Chondrocyte (in vitro differentiated cells): ENCODE measurements around the gene TXNDC9. TPM values are rescaled to one million over a fixed set of nuclear protein-coding genes. Genes with fewer than 3 reads are reported as not detected.
"Not testable (repeated sequence)": the region's sequence is repeated elsewhere in the genome, so short reads cannot be mapped to it uniquely, and the experiment has no call there.

ENCODE experiments used
- DNase-seq: peaks from one replicate; pipeline ENCODE4 v3.0.0; 2021; ENCODE audit warnings: mixed read lengths, low spot score
- H3K27ac Mint-ChIP-seq: one replicate; pipeline ENCODE4 v1.8.0; 2021; ENCODE audit warnings: mild to moderate bottlenecking, moderate library complexity, mixed read lengths; ENCODE audit not compliant: unreplicated experiment
- H3K27me3 Mint-ChIP-seq: 2 replicates; pipeline ENCODE4 v1.8.0; 2021; ENCODE audit warnings: low read depth, mixed read lengths
- H3K36me3 Mint-ChIP-seq: 2 replicates; pipeline ENCODE4 v1.8.0; 2021; ENCODE audit warnings: low read depth, mixed read lengths
- H3K4me1 Mint-ChIP-seq: 2 replicates; pipeline ENCODE4 v1.8.0; 2021; ENCODE audit warnings: low read depth, mild to moderate bottlenecking, mixed read lengths
- H3K4me3 Mint-ChIP-seq: one replicate; pipeline ENCODE4 v1.8.0; 2021; ENCODE audit warnings: mild to moderate bottlenecking, moderate library complexity, mixed read lengths; ENCODE audit not compliant: unreplicated experiment
- H3K9me3 Mint-ChIP-seq: 2 replicates; pipeline ENCODE4 v1.8.0; 2021; ENCODE audit warnings: low read depth, mixed read lengths
- total RNA-seq: library from RNA; stranded (reverse); gene quantifications from 3 replicates; pipeline ENCODE4 v1.2.1, GENCODE V29; 2021
- TF ChIP-seq, protein P1 (sequence below): fragments of 200-600 bp; sonication (generic); IDR thresholded peaks from 2 replicates; pipeline ENCODE4 v1.5.0; 2021; ENCODE audit warnings: antibody characterized with exemption, mild to moderate bottlenecking, moderate library complexity

The TXNDC9 gene
- total RNA-seq, 1 donor from 2014 or later: 32.0 TPM

DNA sequence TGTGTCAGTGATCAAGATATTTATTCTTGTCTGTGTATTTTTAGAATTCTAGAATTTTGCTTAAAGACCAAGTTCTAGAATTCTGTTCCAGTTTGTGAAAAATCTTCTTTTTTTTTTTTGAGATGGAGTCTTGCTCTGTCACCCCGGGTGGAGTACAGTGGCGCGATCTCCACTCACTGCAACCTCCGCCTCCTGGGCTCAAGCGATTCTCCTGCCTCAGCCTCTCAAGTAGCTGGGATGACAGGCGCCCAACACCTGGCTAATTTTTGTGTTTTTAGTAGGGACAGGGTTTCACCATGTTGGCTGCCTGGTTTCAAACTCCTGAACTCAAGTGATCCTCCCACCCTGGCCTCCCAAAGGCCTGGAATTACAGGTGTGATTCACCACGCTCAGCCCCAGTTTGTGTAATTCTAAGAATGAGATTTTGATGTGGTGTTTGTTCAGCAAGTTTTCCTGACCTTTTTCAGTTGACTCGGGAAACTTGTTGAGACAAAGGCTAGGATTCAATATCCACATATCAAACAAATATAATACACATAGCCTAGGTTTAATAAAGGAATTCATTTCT, 4.6 kb upstream of the TXNDC9 start:
- no peaks in the 10 kb centered on the region for H3K36me3 Mint-ChIP-seq
- TF ChIP-seq, protein P1, sequence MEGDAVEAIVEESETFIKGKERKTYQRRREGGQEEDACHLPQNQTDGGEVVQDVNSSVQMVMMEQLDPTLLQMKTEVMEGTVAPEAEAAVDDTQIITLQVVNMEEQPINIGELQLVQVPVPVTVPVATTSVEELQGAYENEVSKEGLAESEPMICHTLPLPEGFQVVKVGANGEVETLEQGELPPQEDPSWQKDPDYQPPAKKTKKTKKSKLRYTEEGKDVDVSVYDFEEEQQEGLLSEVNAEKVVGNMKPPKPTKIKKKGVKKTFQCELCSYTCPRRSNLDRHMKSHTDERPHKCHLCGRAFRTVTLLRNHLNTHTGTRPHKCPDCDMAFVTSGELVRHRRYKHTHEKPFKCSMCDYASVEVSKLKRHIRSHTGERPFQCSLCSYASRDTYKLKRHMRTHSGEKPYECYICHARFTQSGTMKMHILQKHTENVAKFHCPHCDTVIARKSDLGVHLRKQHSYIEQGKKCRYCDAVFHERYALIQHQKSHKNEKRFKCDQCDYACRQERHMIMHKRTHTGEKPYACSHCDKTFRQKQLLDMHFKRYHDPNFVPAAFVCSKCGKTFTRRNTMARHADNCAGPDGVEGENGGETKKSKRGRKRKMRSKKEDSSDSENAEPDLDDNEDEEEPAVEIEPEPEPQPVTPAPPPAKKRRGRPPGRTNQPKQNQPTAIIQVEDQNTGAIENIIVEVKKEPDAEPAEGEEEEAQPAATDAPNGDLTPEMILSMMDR: no peak
- H3K4me3 Mint-ChIP-seq: no peak overlapping the region
- DNase-seq: no peak
- no peaks in the 10 kb centered on the region for H3K9me3 Mint-ChIP-seq
- H3K4me1 Mint-ChIP-seq: peaks cover 27% of the 10 kb centered on the region
- no peak overlapping the region for H3K27ac Mint-ChIP-seq
- H3K27me3 Mint-ChIP-seq: no peaks in the 10 kb centered on the region

DNA sequence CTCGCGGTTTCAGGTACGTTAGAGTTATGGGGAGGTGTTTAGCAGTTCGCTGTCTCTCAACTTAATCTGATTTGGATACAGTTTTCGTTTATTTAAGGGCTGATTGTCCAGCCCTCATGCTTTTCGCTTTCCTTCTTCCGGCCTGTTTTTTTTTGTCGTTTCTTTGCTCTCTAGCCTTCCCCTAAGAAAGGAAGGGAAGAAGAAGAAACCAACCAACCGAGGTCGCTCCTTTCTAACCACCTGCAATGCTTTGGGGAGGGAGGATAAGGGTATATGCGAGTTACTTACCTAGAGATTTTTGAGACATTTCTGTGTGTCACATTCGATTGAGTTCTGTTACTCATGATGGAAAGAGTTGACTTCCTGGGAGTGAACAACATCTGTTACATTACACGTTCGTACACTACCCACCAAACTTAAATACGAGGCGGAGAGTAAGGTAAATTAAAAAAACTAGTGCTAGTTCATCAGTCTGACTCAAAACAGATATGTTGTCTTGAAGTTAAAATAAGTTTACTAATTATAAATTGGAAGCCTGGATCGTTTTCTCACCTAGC, 2.0 kb upstream of the TXNDC9 start:
- TF ChIP-seq, protein P1: no peak
- no peaks in the 10 kb centered on the region for H3K27me3 Mint-ChIP-seq
- H3K9me3 Mint-ChIP-seq: no peaks in the 10 kb centered on the region
- no peak for DNase-seq
- no peaks in the 10 kb centered on the region for H3K36me3 Mint-ChIP-seq
- no peak overlapping the region for H3K4me3 Mint-ChIP-seq
- no peak overlapping the region for H3K27ac Mint-ChIP-seq
- H3K4me1 Mint-ChIP-seq: peaks cover 45% of the 10 kb centered on the region

DNA sequence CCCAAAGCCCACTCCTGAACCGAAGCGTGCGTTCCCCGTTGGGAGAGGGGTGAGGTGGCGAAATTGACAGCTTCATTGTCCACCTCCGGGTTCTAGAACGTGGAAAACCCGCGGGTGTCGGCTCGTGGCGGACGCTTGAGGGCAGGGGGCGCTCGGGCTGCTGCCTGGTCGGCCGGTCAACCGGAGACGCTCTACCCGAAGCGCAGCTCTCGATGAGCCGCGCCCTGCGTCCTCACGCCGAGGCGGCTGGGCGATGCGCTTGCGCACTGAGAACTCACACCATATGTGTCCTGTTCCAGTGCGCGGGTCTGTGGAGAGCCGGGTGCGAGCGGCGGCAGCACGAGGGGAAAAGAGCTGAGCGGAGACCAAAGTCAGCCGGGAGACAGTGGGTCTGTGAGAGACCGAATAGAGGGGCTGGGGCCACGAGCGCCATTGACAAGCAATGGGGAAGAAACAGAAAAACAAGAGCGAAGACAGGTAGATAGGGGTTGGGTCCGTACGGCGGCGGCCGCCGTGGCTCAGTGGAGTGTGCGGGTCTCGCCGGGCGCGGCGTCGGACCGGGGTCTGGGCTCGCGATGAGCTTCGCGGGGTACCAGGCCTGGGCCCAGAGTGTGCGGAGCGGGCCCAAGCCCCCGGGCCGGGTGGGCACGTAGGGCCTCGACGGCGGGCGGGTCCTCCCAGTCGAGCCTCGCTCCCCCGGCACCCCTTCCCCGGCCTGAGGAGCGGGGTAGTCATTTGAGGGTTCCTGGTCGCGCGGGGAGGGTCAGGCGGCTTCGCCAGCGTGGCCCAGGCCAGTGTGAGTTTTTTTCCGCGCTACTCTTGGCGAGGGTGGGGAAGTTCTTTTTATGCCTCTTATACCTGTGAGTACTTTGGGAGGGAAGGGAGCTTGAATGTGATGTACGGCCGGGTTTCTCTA, 1.2 kb upstream of the TXNDC9 start, which contains the start of gene EIF5B:
Gene EIF5B (plus strand): TSS at position 277 of the 916 bp plus-strand sequence. CDS start 166 bp downstream, at position 443.
- Mint-ChIP-seq H3K36me3 (peaks cover 3% of the 10 kb centered on the region), H3K27me3 (no peaks in the 10 kb centered on the region), H3K4me1 (peaks cover 45% of the 10 kb centered on the region), H3K4me3 (no peak within 1 kb of the TSS), H3K27ac (no peak within 1 kb of the TSS), H3K9me3 (no peaks in the 10 kb centered on the region)
- DNase-seq: peak; percentile 99
- TF ChIP-seq, protein P1: peak; percentile 83

DNA sequence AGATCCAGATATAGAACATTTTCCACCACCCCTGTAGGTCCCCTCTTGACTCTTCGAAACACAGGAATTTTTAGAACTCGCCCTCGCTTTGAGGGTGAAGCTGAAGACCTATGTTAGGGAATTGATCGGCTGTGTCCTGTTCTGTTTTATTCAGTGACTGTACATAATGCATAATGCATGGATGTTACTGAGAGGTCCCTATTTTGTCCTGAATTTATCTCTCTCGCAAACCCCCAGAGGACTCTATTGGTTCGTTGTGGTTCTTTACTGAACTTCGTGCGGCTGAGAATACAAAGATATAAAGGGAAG, 625 bp upstream of the TXNDC9 start:
- Mint-ChIP-seq H3K36me3 (peaks cover 7% of the 10 kb centered on the region), H3K4me1 (peaks cover 43% of the 10 kb centered on the region), H3K4me3 (no peak overlapping the region), H3K27me3 (no peaks in the 10 kb centered on the region), H3K27ac (no peak overlapping the region), H3K9me3 (no peaks in the 10 kb centered on the region)
- DNase-seq: no peak
- TF ChIP-seq, protein P1: no peak

DNA sequence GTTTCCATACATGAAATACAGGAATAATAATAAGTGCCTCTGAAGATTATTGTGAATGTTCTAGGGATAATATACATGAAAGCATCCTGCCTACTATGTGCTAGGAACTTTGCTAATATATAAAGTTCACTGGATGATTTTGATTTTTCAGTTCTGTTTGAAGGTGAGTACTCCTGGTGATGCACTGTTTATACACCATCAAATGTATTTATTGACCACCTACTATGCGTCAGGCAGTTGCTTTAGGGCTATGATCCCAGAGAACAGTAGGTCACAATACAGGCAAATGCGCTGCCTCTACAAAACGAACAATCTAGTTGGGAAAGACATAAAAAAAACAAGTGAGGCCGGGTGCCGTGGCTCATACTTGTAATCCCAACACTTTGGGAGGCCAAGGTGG, 10.7 kb downstream of the TXNDC9 start:
- peak overlapping the region; percentile 90 for H3K27ac Mint-ChIP-seq
- H3K27me3 Mint-ChIP-seq: no peaks in the 10 kb centered on the region
- no peak for DNase-seq
- H3K4me1 Mint-ChIP-seq: peaks cover 18% of the 10 kb centered on the region
- H3K4me3 Mint-ChIP-seq: no peak overlapping the region
- TF ChIP-seq, protein P1: no peak
- H3K9me3 Mint-ChIP-seq: no peaks in the 10 kb centered on the region
- H3K36me3 Mint-ChIP-seq: peaks cover 30% of the 10 kb centered on the region

DNA sequence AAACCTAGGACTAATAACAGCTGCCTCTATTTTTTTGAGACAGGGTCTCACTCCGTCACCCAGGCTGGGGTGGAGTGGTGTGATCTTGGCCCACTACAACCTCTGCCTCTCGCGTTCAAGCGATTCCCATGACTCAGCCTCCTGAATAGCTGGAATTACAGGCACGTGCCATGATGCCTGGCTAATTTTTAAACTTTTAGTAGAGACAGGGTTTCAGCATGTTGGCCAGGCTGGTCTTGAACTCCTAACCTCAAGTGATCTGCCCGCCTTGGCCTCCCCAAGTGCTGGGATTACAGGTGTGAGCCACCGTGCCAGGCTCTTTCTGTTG, 18.3 kb downstream of the TXNDC9 start:
- not testable (repeated sequence) for H3K4me3 Mint-ChIP-seq, H3K9me3 Mint-ChIP-seq, DNase-seq, H3K27ac Mint-ChIP-seq, H3K27me3 Mint-ChIP-seq, H3K4me1 Mint-ChIP-seq
- peaks cover 27% of the 10 kb centered on the region for H3K36me3 Mint-ChIP-seq
